ENCODE data around the gene CROCC2.

- TF ChIP-seq CTCF (IDR thresholded peaks at IDR 0.05) (no peak), POLR2A (IDR thresholded peaks at IDR 0.05) (no peak)
These were observed 123.6 kb downstream of the CROCC2 start for GRCh38 chr2:241029599-241030332.

Measured in lower leg skin (tissue), 3 donors.